Activated CD8-positive, alpha-beta memory T cell treated with anti-CD3 and anti-CD28 coated beads, Interleukin-2, amount 50 U/mL, for 1 hour (primary cell): Measurements from ENCODE around the gene TJP1.
"Not testable (repeated sequence)": the region's sequence is repeated elsewhere in the genome, so short reads cannot be mapped to it uniquely, and the experiment has no call there.

Experiments used
- DNase-seq: peaks from one replicate; pipeline ENCODE4 v3.0.0-alpha.2; 2020; ENCODE audit errors: extremely low read depth

Gene TJP1

DNA sequence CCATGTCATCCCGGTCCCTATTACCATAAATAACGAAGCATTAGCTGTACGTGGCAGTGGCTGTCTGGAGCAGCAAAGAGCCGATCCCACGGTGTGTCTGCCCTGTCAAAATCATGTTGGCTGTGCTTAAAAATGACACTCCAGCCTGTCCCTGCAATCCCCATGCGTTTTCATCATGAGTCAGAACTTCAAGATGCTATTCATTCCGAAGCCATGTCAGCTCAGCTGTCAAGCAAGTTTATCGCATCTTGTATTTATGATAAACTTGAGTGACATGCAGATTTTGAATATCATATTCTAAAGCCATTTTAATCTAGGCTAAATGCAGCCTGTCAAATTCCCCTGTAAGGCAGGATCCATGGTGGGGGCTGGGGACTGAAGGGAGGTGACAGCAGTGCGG, 152.4 kb downstream of the TJP1 start:
- DNase-seq: no peak

DNA sequence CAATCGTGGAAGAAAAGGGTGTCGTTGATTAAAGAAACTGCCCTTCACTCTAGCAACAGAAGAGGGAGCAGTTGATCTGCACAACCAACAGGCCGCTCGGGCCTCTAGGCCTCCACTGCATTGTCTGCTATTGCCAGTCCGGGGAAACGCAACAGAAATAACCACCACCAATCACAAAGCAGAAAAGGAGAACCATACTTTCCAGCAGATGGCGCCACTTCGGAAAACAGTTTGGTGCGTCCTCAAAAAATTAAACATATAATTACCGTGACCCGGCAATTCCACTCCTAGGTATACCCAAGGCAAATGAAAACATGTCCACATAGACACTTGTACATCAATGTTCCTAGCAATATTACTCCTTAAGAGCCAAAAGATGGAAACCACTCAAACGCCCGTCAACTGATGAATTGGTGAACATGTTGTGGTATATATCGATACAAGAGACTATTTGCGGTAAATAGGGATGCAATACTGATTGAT, 154.1 kb downstream of the TJP1 start:
- no peak for DNase-seq

GRCh38 chr15:29666241-29666640, 156.0 kb downstream of the TJP1 start:
- no peak for DNase-seq

DNA sequence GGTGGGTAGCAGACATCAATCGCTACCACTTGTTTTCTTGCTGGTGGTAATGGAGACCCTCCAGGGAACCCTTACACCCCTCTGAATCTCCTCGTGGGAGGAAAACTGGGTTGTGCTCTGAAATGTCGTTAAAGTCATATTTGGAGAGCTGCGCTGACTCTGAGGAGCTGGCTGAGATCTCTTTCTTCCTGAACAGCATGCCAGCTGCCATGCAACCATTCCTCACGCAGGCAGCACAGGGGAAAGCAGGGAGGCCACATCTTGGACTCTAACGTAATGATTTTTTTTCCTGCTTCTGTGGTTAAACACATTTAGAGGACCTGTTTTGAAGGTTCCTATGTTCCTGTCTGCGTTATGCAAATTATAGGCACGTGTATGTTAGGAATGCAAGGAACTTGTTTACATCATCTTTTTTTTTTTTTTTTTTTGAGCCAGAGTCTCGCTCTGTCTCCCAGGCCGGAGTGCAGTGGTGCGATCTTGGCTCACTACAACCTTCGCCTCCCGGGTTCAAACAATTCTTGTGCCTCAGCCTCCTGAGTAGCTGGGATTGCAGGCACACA, 156.7 kb downstream of the TJP1 start:
- DNase-seq: no peak

GRCh38 chr15:29664406-29664805, 157.9 kb downstream of the TJP1 start:
- no peak for DNase-seq

DNA sequence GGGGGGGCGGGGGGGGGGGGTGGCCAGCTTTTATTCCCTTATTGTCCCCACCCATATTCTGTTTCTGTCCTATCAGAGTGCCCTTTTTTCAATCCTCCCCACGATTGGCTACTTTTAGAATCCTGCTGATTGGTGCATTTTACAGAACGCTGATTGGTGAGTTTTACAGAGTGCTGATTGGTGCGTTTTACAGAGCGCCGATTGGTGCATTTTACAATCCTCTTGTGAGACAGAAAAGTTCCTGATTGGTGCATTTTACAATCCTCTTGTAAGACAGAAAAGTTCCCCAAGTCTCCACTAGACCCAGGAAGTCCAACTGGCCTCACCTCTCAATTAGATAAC, 164.8 kb downstream of the TJP1 start:
- DNase-seq: not testable (repeated sequence)

DNA sequence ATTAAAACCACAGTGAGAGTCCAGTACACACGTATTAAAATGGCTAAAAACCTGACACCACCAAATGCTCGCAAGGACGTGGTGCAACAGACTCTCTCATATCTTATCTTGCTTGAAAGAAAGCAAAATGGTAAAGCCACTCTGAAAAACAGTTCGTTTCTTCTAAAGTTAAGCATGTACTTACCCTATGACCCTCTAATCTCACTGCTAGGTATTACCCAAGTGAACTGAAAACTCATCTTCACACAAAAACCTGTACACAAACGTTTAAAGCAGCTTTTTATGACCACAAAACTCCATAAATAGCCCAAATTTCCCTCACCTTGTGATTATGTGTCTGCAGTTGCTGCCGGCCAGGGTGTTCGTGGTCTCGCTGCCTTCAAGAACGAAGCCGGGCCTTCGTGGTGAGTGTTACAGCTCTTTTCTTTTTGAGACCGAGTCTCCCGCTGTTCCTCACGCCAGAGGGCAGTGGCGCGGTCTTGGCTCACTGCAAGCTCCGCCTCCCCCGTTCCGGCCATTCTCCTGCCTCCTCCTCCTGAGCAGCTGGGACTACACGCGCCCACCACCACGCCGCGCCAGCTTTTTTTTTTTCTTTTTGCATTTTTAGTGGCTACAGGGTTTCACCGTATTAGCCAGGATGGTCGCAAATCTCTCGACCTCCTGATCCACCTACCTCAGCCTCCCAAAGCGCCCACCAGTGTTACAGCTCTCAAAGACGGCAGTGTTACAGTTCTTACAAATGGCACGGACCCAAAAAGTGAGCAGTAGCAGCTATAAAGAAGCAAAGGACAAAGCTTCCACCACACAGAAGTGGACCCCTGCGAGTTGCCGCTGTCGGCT, 165.4 kb downstream of the TJP1 start:
- DNase-seq: no peak

DNA sequence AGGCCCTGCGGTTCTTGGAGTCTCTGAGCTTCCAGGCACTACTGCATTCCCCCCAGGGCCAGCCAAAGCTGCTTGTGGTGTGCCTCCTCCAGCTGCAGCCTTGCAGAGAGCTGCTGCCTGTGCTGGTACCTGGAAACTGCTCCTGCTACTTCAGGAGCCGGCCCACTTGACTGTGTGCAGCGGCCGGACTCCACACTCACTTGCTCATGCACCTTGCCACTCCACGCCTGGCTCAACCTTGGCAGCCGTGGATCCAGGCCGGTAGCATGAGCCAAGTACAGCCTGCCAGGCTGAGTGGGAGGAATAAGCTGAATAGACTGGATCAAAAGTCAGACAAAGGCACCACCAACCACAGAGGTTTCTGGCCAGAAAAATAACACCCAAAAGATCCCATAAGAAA, 169.7 kb downstream of the TJP1 start:
- DNase-seq: no peak

GRCh38 chr15:29651476-29652233, 170.6 kb downstream of the TJP1 start:
- no peak for DNase-seq
